Psoas muscle (tissue), 8 donors: ENCODE measurements around the gene CD200R1L. TPM values are rescaled to one million over a fixed set of nuclear protein-coding genes. Genes with fewer than 3 reads are reported as not detected.

Experiments
- ATAC-seq, 4 donors: fragments of 200-7000 bp; cut with Tn5 transposase; one replicate each; pipeline ENCODE4 v1.9.1; 2020; ENCODE audit warnings: moderate library complexity in 3 of 4, mild to moderate bottlenecking in 2 of 4
- DNase-seq, 2 donors: peaks; one replicate each; pipeline ENCODE4 v3.0.0-alpha.2; 2020
- H3K27ac ChIP-seq: fragments of 200-600 bp; one replicate; pipeline ENCODE4 v1.8.0; 2022
- H3K27me3 ChIP-seq, 3 donors: fragments of 200-600 bp in 1 of 3; one replicate each; pipeline versions ENCODE4 v1.6.1 to v1.8.0; 2013 to 2022; ENCODE audit warnings: low read length in 2 of 3, mild to moderate bottlenecking in 2 of 3, moderate library complexity in 1 of 3; ENCODE audit not compliant: insufficient read depth in 3 of 3
- H3K36me3 ChIP-seq, 2 donors: fragments of 200-600 bp in 1 of 2; one replicate each; pipeline versions ENCODE4 v1.6.1 to v1.8.0; 2013 to 2022; ENCODE audit warnings: low read depth in 1 of 2, mild to moderate bottlenecking in 1 of 2, moderate library complexity in 1 of 2; ENCODE audit not compliant: insufficient read depth in 1 of 2
- H3K4me1 ChIP-seq: fragments of 200-600 bp; one replicate; pipeline ENCODE4 v1.8.0; 2022
- H3K4me3 ChIP-seq: fragments of 200-600 bp; one replicate; pipeline ENCODE4 v1.8.0; 2022; ENCODE audit warnings: mild to moderate bottlenecking
- H3K9me3 ChIP-seq: fragments of 200-600 bp; one replicate; pipeline ENCODE4 v1.8.0; 2022
- WGBS, 3 donors: extraction: QIAGEN DNeasy Blood & Tissue Kit; methylation state at CpG; one replicate each; pipeline versions ENCODE4 v1.1.6 to v1.1.7; 2013; 5-methylcytosine and 5-hydroxymethylcytosine counted together
- intact Hi-C, 2 donors: fragments of 100-400 bp; cut with DNase I; formaldehyde crosslinking; loops; one replicate each; pipeline versions ENCODE4 v1.11.0 to v1.14.2; 2022
- polyA plus RNA-seq, 3 donors: library from polyadenylated mRNA; stranded (reverse); fragments of 200-250 nt; gene quantifications; one replicate each; pipeline ENCODE4 v1.2.3, GENCODE V29; 2013
- total RNA-seq, 4 donors: library from RNA; stranded (reverse); fragmentation: NEBNext Ultra II Directional in 2 of 4; extraction: Animal tissue kit (Norgen Biotek cat#: 25700) in 2 of 4; gene quantifications; one replicate each; pipeline versions ENCODE4 v1.2.1 to v1.2.4, GENCODE V29; 2021 to 2023
- TF ChIP-seq, protein P1 (sequence below): fragments of 200-600 bp; IDR thresholded peaks from one replicate; pipeline ENCODE4 v1.8.0; 2022; ENCODE audit warnings: antibody characterized with exemption
- donor health status: healthy with polysubstance abuse.
- donor health status: DM: no; HTN: no; CAD: no; lungs with moderate emphysema.
- donor health status: Bipolar disorder and iron deficiency.
- donor health status: healthy.
- donor health status: DM: yes; HTN: yes; CAD: no.
- donor health status: DM: no; HTN: no; CAD: no.
- donor health status: DM: no; HTN: no; CAD: no.
- donor health status: DM: yes; HTN: yes; CAD: no.

CD200R1L gene
- total and polyA plus RNA-seq, 7 donors, result not detected

DNA sequence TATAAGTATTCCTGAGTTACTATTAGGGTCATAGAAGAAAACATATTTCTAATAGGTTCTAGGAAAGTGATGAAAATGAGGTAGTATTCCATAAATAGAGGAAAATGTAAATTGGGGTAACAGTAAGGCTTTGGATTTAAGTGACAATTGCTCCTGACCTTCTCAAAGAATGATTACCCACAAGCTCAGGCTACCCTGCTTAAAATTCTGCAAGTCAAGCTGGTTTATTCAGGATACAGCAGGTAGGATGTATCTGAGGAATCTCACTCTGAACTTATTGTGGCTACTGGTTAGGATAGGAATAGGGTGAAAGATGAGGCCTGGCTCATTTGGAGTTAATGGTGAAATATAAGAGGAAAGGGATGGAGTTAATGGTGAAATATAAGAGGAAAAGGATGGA lies 67.7 kb downstream of the CD200R1L start:
- ATAC-seq (no peak), DNase-seq (no peak)
- Histone ChIP-seq H3K27me3 (no peaks in the 10 kb centered on the region), H3K4me1 (no peaks in the 10 kb centered on the region), H3K4me3 (no peak overlapping the region), H3K9me3 (no peaks in the 10 kb centered on the region), H3K27ac (no peak overlapping the region), H3K36me3 (no peaks in the 10 kb centered on the region)
- intact Hi-C loops, result no loop called here
- TF ChIP-seq, protein P1, sequence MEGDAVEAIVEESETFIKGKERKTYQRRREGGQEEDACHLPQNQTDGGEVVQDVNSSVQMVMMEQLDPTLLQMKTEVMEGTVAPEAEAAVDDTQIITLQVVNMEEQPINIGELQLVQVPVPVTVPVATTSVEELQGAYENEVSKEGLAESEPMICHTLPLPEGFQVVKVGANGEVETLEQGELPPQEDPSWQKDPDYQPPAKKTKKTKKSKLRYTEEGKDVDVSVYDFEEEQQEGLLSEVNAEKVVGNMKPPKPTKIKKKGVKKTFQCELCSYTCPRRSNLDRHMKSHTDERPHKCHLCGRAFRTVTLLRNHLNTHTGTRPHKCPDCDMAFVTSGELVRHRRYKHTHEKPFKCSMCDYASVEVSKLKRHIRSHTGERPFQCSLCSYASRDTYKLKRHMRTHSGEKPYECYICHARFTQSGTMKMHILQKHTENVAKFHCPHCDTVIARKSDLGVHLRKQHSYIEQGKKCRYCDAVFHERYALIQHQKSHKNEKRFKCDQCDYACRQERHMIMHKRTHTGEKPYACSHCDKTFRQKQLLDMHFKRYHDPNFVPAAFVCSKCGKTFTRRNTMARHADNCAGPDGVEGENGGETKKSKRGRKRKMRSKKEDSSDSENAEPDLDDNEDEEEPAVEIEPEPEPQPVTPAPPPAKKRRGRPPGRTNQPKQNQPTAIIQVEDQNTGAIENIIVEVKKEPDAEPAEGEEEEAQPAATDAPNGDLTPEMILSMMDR, result no peak

DNA sequence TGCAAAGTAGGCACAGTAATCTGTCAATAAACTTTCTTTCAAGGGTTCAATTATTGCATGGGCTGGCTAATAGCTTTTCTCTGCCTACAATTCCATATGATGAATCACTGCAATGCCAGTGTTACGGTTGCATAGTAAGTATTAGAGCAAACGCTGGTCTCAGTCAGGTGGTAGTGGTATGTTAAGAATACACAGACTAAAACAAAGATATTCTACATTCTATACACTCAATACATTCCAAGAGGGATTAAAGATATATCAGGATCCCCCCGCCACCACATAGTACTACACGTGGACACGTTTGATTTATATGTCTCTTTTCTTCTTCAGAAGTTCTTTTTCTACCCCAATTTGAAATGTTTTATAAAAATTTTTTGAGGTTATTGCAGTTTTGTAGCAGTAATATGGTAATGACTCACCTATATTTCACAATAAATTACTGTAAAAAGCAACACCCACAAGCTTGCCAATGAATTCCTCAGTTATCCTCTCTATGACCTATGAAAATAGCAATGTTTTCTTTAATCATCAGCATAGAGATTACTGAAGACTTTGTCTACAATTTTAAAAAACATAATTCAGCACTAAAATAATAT lies 68.2 kb downstream of the CD200R1L start:
- no peaks in the 10 kb centered on the region for H3K27me3 ChIP-seq
- no peak for DNase-seq
- TF ChIP-seq, protein P1, result no peak
- ATAC-seq, result no peak
- no peaks in the 10 kb centered on the region for H3K4me1 ChIP-seq
- no peak overlapping the region for H3K4me3 ChIP-seq
- H3K36me3 ChIP-seq, result no peaks in the 10 kb centered on the region
- intact Hi-C loops, result no loop called here
- no peaks in the 10 kb centered on the region for H3K9me3 ChIP-seq
- peak overlapping the region; percentile 16 for H3K27ac ChIP-seq
- WGBS, 3 donors, result 84 to 92% (median 87%) methylated on average over 5 of the region's 5 CpGs

DNA sequence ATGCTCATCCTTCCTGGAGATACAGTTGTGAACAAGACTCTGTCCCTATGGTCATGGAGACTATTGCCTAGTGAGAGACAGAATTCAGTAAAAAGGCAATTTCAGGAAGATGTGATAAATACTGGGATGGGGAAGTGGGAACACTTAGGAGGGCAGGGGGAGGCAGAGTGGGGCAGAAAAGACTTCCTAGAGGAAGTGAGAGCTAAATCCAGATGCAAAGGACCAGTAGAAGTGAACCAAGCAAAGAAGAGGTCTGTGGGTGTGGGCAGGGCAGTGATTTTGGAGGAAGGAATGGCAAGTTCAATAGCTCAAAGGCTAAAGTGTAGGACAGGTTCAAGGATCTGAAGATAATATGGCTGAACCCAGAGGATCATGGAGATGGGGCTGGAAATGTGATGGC lies 68.9 kb downstream of the CD200R1L start:
- H3K4me3 ChIP-seq, result no peak overlapping the region
- no peaks in the 10 kb centered on the region for H3K36me3 ChIP-seq
- intact Hi-C loops, result no loop called here
- H3K27ac ChIP-seq, result peak overlapping the region; percentile 16
- H3K4me1 ChIP-seq, result no peaks in the 10 kb centered on the region
- H3K9me3 ChIP-seq, result no peaks in the 10 kb centered on the region
- no peaks in the 10 kb centered on the region for H3K27me3 ChIP-seq
- no peak for DNase-seq
- TF ChIP-seq, protein P1, result no peak
- no peak for ATAC-seq

DNA sequence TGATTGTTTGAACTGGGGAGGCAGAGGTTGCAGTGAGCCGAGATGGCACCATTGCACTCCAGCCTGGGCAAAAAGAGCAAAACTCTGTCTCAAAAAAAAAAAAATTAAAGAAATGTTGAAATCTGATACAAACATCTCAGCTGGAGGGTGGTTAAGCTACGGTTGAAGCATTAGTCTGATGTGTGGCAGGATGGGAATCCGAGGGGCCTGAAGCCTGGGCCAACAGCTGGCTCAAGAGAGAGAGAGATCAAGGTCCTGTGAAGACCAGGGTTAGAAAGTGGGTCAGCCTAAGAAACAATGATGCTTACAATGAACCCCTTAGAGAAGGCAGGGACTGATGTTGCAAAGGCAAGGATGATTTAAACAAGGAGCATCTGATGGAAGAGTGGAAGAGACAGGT lies 69.8 kb downstream of the CD200R1L start:
- H3K27ac ChIP-seq, result no peak overlapping the region
- intact Hi-C loops, result no loop called here
- H3K9me3 ChIP-seq, result no peaks in the 10 kb centered on the region
- WGBS, 3 donors, result 40 to 57% (median 53%) methylated on average over 3 of the region's 3 CpGs
- TF ChIP-seq, protein P1, result no peak
- DNase-seq (no peak), ATAC-seq (no peak)
- H3K27me3 ChIP-seq, result no peaks in the 10 kb centered on the region
- no peaks in the 10 kb centered on the region for H3K36me3 ChIP-seq
- H3K4me1 ChIP-seq, result no peaks in the 10 kb centered on the region
- no peak overlapping the region for H3K4me3 ChIP-seq

DNA sequence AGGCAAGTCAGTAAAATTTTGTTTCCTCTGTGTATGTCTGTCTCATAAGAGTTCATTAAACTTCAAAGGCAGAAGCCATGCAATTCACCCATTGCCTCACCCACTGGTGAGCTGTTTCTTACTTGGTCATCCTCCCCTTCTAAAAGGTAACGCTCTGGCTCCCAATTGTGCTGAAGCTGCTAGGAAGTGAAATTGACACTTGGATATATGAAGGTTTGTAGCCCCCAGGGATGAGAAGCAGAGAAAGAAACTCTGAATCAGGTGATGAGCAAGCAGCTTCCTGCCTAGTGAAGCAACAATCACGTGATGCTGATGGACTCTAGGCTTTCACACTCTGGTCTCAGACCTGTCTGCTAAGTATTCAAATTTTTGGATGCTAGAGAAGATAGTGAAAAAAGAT lies 70.7 kb downstream of the CD200R1L start:
- 77 to 84% (median 80%) methylated on average over 2 of the region's 2 CpGs for WGBS, 3 donors
- no peak for ATAC-seq
- peak overlapping the region; percentile 23 for H3K27ac ChIP-seq

More for the DNA sequence above, 70.7 kb downstream of the CD200R1L start:
- H3K4me1 ChIP-seq, result no peaks in the 10 kb centered on the region
- intact Hi-C loops, result no loop called here
- no peaks in the 10 kb centered on the region for H3K36me3 ChIP-seq
- no peak for DNase-seq
- TF ChIP-seq, protein P1, result no peak
- H3K9me3 ChIP-seq, result no peaks in the 10 kb centered on the region
- H3K4me3 ChIP-seq, result no peak overlapping the region
- no peaks in the 10 kb centered on the region for H3K27me3 ChIP-seq
